IMR-90 (cell line): ENCODE data around the gene ANKRD13B. TPM values are rescaled to one million over a fixed set of nuclear protein-coding genes. Genes with fewer than 3 reads are reported as not detected.

Experiments used
- ATAC-seq: fragments of 200-7000 bp; cut with Tn5 transposase; 2 replicates; pipeline ENCODE4 v1.9.1; 2020; ENCODE audit warnings: low read depth, mild to moderate bottlenecking, moderate library complexity
- BruUV-seq: library from RNA; stranded (reverse); fragments of 400-500 nt; replicated peaks from 2 replicates; lab custom pipeline; 2021; lab: Mats Ljungman, UMichigan
- CTCF ChIA-PET: fragments of 300-600 bp; formaldehyde crosslinking; extraction: SDS; loops from one replicate; lab custom pipeline; 2021; ENCODE audit warnings: antibody characterized with exemption; lab: Yijun Ruan, JAX
- POLR2A ChIA-PET: fragments of 300-600 bp; sonication (Branson Sonifier 250); formaldehyde crosslinking; loops from one replicate; lab custom pipeline; 2022; ENCODE audit warnings: antibody characterized with exemption; ENCODE audit not compliant: unreplicated experiment; lab: Charles Lee
- DNase-seq: peaks from one replicate; pipeline ENCODE4 v3.0.0; 2013
- H2AFZ ChIP-seq: replicated peaks from 2 replicates; pipeline ENCODE3; 2013; ENCODE audit warnings: low read length, mild to moderate bottlenecking; ENCODE audit not compliant: poor library complexity
- H2AK5ac ChIP-seq: 2 replicates; pipeline ENCODE4 v1.6.1; 2013; ENCODE audit warnings: low read depth, low read length, inconsistent platforms
- H2AK9ac ChIP-seq: replicated peaks from 2 replicates; pipeline ENCODE3; 2013; ENCODE audit warnings: mild to moderate bottlenecking, low read depth, low read length, moderate library complexity; ENCODE audit not compliant: poor library complexity
- H2BK120ac ChIP-seq: 2 replicates; pipeline ENCODE4 v1.6.1; 2013; ENCODE audit warnings: low read depth, low read length, inconsistent platforms
- H2BK15ac ChIP-seq: 3 replicates; pipeline ENCODE4 v1.6.1; 2013; ENCODE audit warnings: low read depth, low read length, inconsistent platforms
- H2BK20ac ChIP-seq: 2 replicates; pipeline ENCODE4 v1.6.1; 2013; ENCODE audit warnings: low read depth, mild to moderate bottlenecking, inconsistent platforms, low read length, moderate library complexity
- H2BK5ac ChIP-seq: 2 replicates; pipeline ENCODE4 v1.6.1; 2013; ENCODE audit warnings: mild to moderate bottlenecking, low read depth, low read length, inconsistent platforms; ENCODE audit not compliant: poor library complexity, severe bottlenecking
- H3K14ac ChIP-seq: replicated peaks from 2 replicates; pipeline ENCODE4 v1.6.1; 2013; ENCODE audit warnings: low read depth, low read length, inconsistent platforms
- H3K18ac ChIP-seq: 2 replicates; pipeline ENCODE4 v1.6.1; 2013; ENCODE audit warnings: low read depth, low read length, control low read depth
- H3K23ac ChIP-seq: 2 replicates; pipeline ENCODE4 v1.6.1; 2013; ENCODE audit warnings: low read depth, low read length, inconsistent platforms
- H3K27ac ChIP-seq: 2 replicates; pipeline ENCODE4 v1.5.1; 2013; ENCODE audit warnings: mild to moderate bottlenecking, control low read depth, low read length; ENCODE audit not compliant: insufficient read depth
- H3K27me3 ChIP-seq: 2 replicates; pipeline ENCODE4 v1.6.1; 2013; ENCODE audit warnings: low read length; ENCODE audit not compliant: control insufficient read depth, insufficient read depth
- H3K36me3 ChIP-seq: 2 replicates; pipeline ENCODE4 v1.6.1; 2013; ENCODE audit warnings: low read length, mixed read lengths; ENCODE audit not compliant: control insufficient read depth, insufficient read depth
- H3K4ac ChIP-seq: 2 replicates; pipeline ENCODE4 v1.6.1; 2013; ENCODE audit warnings: low read depth, low read length, inconsistent platforms
- H3K4me1 ChIP-seq: 2 replicates; pipeline ENCODE4 v1.6.1; 2013; ENCODE audit warnings: low read length, mixed read lengths; ENCODE audit not compliant: control insufficient read depth, insufficient read depth
- H3K4me2 ChIP-seq: 2 replicates; pipeline ENCODE4 v1.6.1; 2013; ENCODE audit warnings: low read depth, mild to moderate bottlenecking, control low read depth, low read length, moderate library complexity
- H3K4me3 ChIP-seq: 2 replicates; pipeline ENCODE4 v1.5.1; 2013; ENCODE audit warnings: low read depth, mild to moderate bottlenecking, control low read depth, low read length, moderate library complexity; ENCODE audit not compliant: insufficient read depth
- H3K56ac ChIP-seq: 2 replicates; pipeline ENCODE4 v1.6.1; 2013; ENCODE audit warnings: low read length, inconsistent platforms; ENCODE audit not compliant: insufficient read depth; ENCODE audit errors: extremely low read depth
- H3K79me1 ChIP-seq, 2 experiments: 2 replicates each; pipeline ENCODE4 v1.6.1; 2013; ENCODE audit warnings: low read length in 2 of 2, inconsistent platforms in 1 of 2, low read depth in 1 of 2
- H3K9ac ChIP-seq: 2 replicates; pipeline ENCODE4 v1.6.1; 2013; ENCODE audit warnings: low read depth, low read length, control low read depth
- H3K9me1 ChIP-seq: 2 replicates; pipeline ENCODE4 v1.6.1; 2013; ENCODE audit warnings: low read length, inconsistent platforms; ENCODE audit not compliant: insufficient read depth
- H3K9me3 ChIP-seq: 2 replicates; pipeline ENCODE4 v1.6.1; 2013; ENCODE audit warnings: low read length; ENCODE audit not compliant: control insufficient read depth, insufficient read depth
- H4K20me1 ChIP-seq: 2 replicates; pipeline ENCODE4 v1.6.1; 2013; ENCODE audit warnings: low read length, inconsistent platforms; ENCODE audit not compliant: insufficient read depth
- H4K5ac ChIP-seq: 2 replicates; pipeline ENCODE4 v1.6.1; 2013; ENCODE audit warnings: mild to moderate bottlenecking, low read depth, low read length, control low read depth
- H4K8ac ChIP-seq, 2 experiments: 2 replicates each; pipeline ENCODE4 v1.6.1; 2013; ENCODE audit warnings: low read depth in 2 of 2, low read length in 2 of 2, control low read depth in 1 of 2, inconsistent platforms in 1 of 2
- H4K91ac ChIP-seq: 2 replicates; pipeline ENCODE4 v1.6.1; 2013; ENCODE audit warnings: low read depth, low read length, inconsistent platforms; ENCODE audit not compliant: insufficient read depth
- BHLHE40 ChIP-seq: fragments of 150-350 bp; IDR thresholded peaks from 2 replicates; pipeline ENCODE4 v1.6.1; 2016; ENCODE audit warnings: mild to moderate bottlenecking, low read depth, low read length
- CEBPB ChIP-seq: IDR thresholded peaks from 2 replicates; pipeline ENCODE4 v1.6.1; 2012; ENCODE audit warnings: low read depth, low read length, improper control_type of control experiment
- CHD1 ChIP-seq: IDR thresholded peaks from 2 replicates; pipeline ENCODE4 v1.6.1; 2012; ENCODE audit warnings: low read depth, low read length, improper control_type of control experiment
- CTCF ChIP-seq: conservative IDR thresholded peaks from 2 replicates; pipeline ENCODE4 v1.5.1; 2012; ENCODE audit warnings: mild to moderate bottlenecking, low read depth, low read length, improper control_type of control experiment
- ELK1 ChIP-seq: fragments of 150-350 bp; IDR thresholded peaks from 2 replicates; pipeline ENCODE4 v1.6.1; 2016; ENCODE audit warnings: low read depth, mild to moderate bottlenecking, low read length, moderate library complexity, borderline replicate concordance
- FOS ChIP-seq: fragments of 150-350 bp; IDR thresholded peaks from 2 replicates; pipeline ENCODE4 v1.6.1; 2016; ENCODE audit warnings: low read depth, low read length
- MAFK ChIP-seq: IDR thresholded peaks from 2 replicates; pipeline ENCODE4 v1.6.1; 2012; ENCODE audit warnings: low read depth, low read length, improper control_type of control experiment
- MAZ ChIP-seq: IDR thresholded peaks from 2 replicates; pipeline ENCODE4 v1.6.1; 2012; ENCODE audit warnings: low read depth, mild to moderate bottlenecking, low read length, improper control_type of control experiment, moderate library complexity, borderline replicate concordance
- MXI1 ChIP-seq: IDR thresholded peaks from 2 replicates; pipeline ENCODE4 v1.6.1; 2012; ENCODE audit warnings: low read depth, mild to moderate bottlenecking, low read length, moderate library complexity, borderline replicate concordance
- NFE2L2 ChIP-seq: fragments of 150-350 bp; IDR thresholded peaks from 2 replicates; pipeline ENCODE4 v1.6.1; 2016; ENCODE audit warnings: low read depth, mild to moderate bottlenecking, low read length
- POLR2A ChIP-seq: IDR thresholded peaks from 2 replicates; pipeline ENCODE4 v1.6.1; 2012; ENCODE audit warnings: mild to moderate bottlenecking, low read depth, low read length
- RAD21 ChIP-seq: IDR thresholded peaks from 2 replicates; pipeline ENCODE4 v1.6.1; 2012; ENCODE audit warnings: low read length, improper control_type of control experiment
- RCOR1 ChIP-seq: IDR thresholded peaks from 2 replicates; pipeline ENCODE4 v1.6.1; 2012; ENCODE audit warnings: mild to moderate bottlenecking, low read length, improper control_type of control experiment; ENCODE audit not compliant: insufficient replicate concordance
- RFX5 ChIP-seq: IDR thresholded peaks from 2 replicates; pipeline ENCODE4 v1.8.0; 2012; ENCODE audit warnings: low read depth, mild to moderate bottlenecking, low read length, moderate library complexity
- SMC3 ChIP-seq: fragments of 150-350 bp; IDR thresholded peaks from 2 replicates; pipeline ENCODE4 v1.6.1; 2016; ENCODE audit warnings: low read depth, mild to moderate bottlenecking, antibody characterized with exemption, low read length, moderate library complexity
- USF2 ChIP-seq: fragments of 150-350 bp; IDR thresholded peaks from 2 replicates; pipeline ENCODE4 v1.6.1; 2017; ENCODE audit warnings: mild to moderate bottlenecking, antibody characterized with exemption, low read length, low read depth
- WGBS, 2 experiments: methylation state at CpG; one replicate each; pipeline versions ENCODE4 v1.1.5 to v1.1.7; 2013; ENCODE audit warnings: missing lambda C conversion rate in 2 of 2; ENCODE audit not compliant: insufficient read length in 1 of 2; ENCODE audit errors: extremely low coverage in 2 of 2; 5-methylcytosine and 5-hydroxymethylcytosine counted together
- dilution Hi-C: fragments of 300-500 bp; cut with HindIII; formaldehyde crosslinking; loops from one replicate; pipeline ENCODE4 v1.14.3; 2018; ENCODE audit warnings: low sequenced_read_pairs; ENCODE audit not compliant: unreplicated experiment
- in situ Hi-C: fragments of 300-500 bp; cut with MboI; formaldehyde crosslinking; loops from 3 replicates; pipeline ENCODE4 v1.14.3; 2019; ENCODE audit warnings: low sequenced_read_pairs, inconsistent platforms, mixed read lengths
- intact Hi-C: fragments of 100-400 bp; cut with micrococcal nuclease; formaldehyde crosslinking; loops from 2 replicates; pipeline ENCODE4 v1.10.0; 2022
- polyA plus RNA-seq, 3 experiments: library from polyadenylated mRNA; depleted of rRNA; stranded (reverse); fragments of >200 nt; gene quantifications; 2 replicates each; pipeline ENCODE4 v1.2.3, GENCODE V29; 2012; ENCODE audit warnings: low replicate concordance in 1 of 3
- total RNA-seq: library from RNA; depleted of rRNA; stranded (reverse); fragments of >200 nt; gene quantifications from 2 replicates; pipeline ENCODE4 v1.2.3, GENCODE V29; 2012

The ANKRD13B gene
- total and polyA plus RNA-seq, 2 of the 4 experiments (the other 2 are of a cell fraction): 0.90 to 4.0 TPM

GRCh38 chr17:29627951-29628350, 35.0 kb downstream of the ANKRD13B start:
- Histone ChIP-seq H3K27ac (no peak overlapping the region), H3K4me2 (no peak overlapping the region), H4K5ac (no peak overlapping the region), H3K4me1 (no peaks in the 10 kb centered on the region), H3K79me1 (no peaks in the 10 kb centered on the region; a peak in 1 of 4 replicates), H3K18ac (no peak overlapping the region), H2BK5ac (no peak overlapping the region), H3K4me3 (no peak overlapping the region), H3K4ac (no peak overlapping the region), H2AK5ac (no peak overlapping the region), H3K27me3 (no peaks in the 10 kb centered on the region), H2BK15ac (no peak overlapping the region), H4K8ac (no peak overlapping the region), H3K56ac (no peak overlapping the region), H2AFZ (no peak overlapping the region), H4K91ac (no peak overlapping the region), H3K36me3 (peaks cover 29% of the 10 kb centered on the region), H2BK20ac (no peak overlapping the region), H3K9ac (no peak overlapping the region), H3K14ac (no peak overlapping the region), H2AK9ac (no peak overlapping the region), H3K23ac (no peak overlapping the region), H4K20me1 (no peaks in the 10 kb centered on the region), H2BK120ac (no peak overlapping the region), H3K9me3 (no peaks in the 10 kb centered on the region), H3K9me1 (peaks cover 2% of the 10 kb centered on the region)
- CTCF ChIA-PET: no interaction called here
- dilution Hi-C loops: no loop called here
- in situ Hi-C loops: no loop called here
- no TSS peak for BruUV-seq
- DNase-seq (no peak), ATAC-seq (no peak)
- TF ChIP-seq SMC3: no peak
- TF ChIP-seq POLR2A: no peak
- no peak for TF ChIP-seq MAFK
- no peak for TF ChIP-seq RAD21
- no peak for TF ChIP-seq FOS
- no peak for TF ChIP-seq CEBPB
- no peak for TF ChIP-seq ELK1
- TF ChIP-seq NFE2L2: no peak
- no peak for TF ChIP-seq BHLHE40
- no peak for TF ChIP-seq MAZ
- TF ChIP-seq RCOR1: no peak
- no peak for TF ChIP-seq RFX5
- no peak for TF ChIP-seq CTCF
- TF ChIP-seq USF2: no peak
- TF ChIP-seq MXI1: no peak
- TF ChIP-seq CHD1: no peak
- intact Hi-C loops: no loop called here
- POLR2A ChIA-PET: no interaction called here
- WGBS, 2 experiments: no CpG with 5 or more reads among the region's 1 CpG
